HG02571 (cell line): Measurements from ENCODE around the gene NDUFA8.
"Not testable (repeated sequence)": the region's sequence is repeated elsewhere in the genome, so short reads cannot be mapped to it uniquely, and the experiment has no call there.

Experiments
- ATAC-seq: cut with Tn5 transposase; IDR thresholded peaks from one replicate; pipeline ENCODE4 v1.9.1; 2021; ENCODE audit warnings: mild to moderate bottlenecking, moderate library complexity; ENCODE audit not compliant: unreplicated experiment

Gene NDUFA8

DNA sequence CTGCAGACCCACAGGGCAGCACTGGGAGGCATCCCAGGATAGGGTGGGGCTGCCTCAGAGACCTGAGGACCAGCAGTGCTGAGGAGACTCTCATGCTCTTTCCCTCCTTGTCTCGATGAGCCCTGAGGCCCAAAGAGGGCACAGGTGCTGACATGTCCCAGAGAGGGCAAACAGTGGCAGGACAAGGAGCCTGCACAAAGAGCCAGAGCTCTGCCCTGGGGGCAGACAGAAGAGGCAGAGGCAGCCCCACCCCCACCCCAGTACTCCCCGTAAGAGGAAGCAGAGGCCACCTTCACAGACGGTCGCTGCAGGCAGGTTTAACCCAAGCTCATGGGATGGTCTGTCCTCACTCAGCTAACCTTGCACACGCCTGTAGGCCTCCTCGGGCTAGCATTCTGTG is 37.1 kb downstream of the NDUFA8 start:
- no peak for ATAC-seq

DNA sequence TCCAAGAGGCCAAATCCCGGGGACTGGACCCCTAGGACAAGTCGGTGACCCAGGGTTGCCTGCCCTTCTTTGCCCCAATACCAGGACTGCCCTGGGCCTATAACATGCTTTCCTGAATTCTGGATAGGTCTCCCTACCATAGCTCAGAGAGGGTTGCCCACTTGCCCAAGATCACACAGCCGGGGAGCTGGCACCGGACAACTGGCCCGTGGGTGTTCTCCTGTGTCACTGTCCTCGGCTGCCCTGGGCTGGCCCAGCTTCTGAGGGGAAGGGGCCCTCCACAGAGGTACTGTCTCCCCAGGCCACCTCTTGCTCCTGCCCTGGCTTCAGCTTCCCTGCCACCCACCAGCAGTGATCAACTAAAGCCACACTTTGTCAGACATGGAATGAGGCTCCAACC is 37.6 kb downstream of the NDUFA8 start:
- no peak for ATAC-seq

- ATAC-seq, result no peak
Observed at GRCh38 chr9:122121391-122121790, 38.2 kb downstream of the NDUFA8 start.

GRCh38 chr9:122120316-122121071 is 39.1 kb downstream of the NDUFA8 start:
- no peak for ATAC-seq

- ATAC-seq, result no peak
Observed at GRCh38 chr9:122119721-122120120, 39.9 kb downstream of the NDUFA8 start.

DNA sequence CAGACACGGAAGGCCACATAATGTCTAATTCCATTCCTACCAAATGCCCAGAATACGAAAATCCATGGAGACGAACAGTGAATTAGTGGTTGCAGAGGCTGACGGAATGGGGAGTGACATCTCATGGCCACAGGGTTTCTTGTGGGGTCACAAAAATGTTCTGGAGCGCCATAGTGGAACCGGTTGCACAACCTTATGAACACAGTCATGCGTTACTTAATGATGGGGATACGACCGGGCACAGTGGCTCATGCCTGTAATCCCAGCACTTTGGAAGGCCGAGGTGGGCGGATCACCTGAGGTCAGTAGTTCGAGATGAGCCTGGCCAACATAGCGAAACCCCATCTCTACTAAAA is 40.4 kb downstream of the NDUFA8 start:
- no peak for ATAC-seq

DNA sequence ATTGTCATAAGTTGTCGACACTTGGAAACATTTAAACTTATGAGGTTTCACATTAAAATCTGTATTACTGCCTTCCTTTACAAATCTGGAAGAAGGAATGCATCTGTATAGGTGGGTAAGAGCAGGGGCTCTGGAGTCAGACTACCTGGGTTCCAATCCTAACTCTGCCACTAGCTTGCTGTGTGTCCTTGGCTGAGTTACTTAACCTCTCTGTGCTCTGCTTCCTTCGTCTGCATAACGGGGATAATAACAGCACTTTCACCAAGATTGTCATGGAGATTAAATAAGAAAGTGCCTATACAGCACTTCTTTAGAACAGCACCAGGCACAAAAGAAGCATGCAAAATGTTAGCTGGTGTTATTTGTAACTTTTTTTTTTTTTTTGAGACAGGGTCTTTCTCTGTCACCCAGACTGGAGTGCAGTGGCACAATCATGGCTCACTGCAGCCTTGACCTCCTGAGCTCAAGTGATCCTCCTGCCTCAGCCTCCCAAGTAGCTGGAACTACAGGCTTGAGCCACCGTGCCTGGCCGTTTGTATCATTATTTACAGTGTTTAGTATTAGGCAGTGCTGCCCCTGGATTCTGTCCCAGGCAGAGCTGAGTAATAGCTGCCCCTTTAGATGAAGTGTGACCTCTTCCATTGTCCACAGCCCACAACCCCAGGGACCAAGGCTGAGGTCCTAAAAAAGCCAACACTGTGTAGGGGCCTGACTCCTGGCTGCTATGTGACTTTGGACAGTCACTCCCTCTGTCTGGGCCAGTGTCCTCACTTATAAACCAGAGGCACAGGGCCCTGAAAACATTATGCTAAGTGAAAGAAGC is 41.0 kb downstream of the NDUFA8 start:
- ATAC-seq, result no peak

DNA sequence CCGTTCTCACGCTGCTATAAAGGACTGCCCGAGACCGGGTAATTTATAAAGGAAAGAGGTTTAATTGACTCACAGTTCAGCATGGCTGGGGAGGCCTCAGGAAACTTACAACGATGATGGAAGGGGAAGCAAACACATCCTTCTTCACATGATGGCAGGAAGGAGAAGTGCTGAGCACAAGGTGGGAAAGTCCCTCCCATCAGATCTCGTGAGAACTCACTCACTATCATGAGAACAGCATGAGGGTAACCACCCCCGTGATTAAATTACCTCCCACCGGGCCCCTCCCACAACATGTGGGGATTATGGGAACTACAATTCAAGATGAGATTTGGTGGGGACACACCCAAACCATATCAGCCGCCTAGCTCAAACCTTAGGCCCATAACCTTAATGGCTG is 42.3 kb downstream of the NDUFA8 start:
- not testable (repeated sequence) for ATAC-seq

DNA sequence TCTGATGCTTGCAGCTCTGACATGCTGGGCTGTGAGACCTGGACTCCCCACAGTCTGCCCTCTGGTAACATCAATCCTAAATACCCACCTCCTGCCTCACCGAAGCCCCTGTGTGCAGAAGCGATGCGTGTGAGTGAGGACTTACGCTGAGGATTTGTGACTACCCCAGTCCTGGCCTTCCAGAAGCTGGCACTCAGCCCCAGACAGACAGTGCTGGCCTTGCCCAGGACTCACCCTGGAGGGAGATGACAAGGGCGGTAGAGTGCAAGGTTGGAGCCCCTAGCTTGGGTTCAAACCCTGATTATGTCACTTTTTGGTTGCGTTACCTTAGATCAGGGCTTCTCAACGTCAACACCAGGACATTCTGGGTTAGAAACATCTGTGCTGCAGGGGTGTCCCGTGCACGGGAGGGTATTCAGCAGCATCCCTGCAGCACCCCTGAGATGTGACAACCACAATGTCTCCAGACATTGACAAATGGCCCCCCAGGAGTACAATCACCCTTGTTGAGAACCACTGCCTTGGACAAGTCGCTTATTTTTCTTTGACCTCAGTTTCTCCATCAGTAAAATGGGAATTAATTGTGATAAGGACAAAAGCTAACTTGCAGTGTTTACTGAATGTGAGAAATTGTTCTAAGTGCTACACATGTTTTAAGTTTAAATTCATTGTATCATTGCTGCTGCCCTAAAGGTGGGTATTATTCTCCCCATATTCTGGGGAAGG is 43.0 kb downstream of the NDUFA8 start:
- no peak for ATAC-seq

DNA sequence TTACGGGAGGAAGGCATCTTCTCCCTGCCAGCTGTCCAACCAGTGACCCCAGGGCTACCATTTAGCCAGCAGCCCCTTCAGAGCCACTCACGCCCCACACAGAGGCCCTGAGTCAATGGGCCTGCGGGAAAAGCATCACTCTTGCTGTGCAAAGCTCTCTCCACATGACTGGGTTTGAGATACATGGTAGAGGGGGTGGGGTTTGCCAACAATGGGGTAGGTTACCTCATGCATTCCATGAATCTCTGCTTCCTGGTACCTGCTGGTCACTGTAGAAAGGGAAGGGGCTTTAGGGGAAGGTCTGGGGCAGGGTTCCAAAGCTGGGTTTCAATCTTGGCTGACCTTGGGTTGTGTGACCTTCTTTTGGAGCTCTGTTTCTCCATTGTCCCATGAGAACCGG is 43.5 kb downstream of the NDUFA8 start:
- ATAC-seq, result no peak

- no peak for ATAC-seq
Observed at GRCh38 chr9:122115176-122116035, 44.2 kb downstream of the NDUFA8 start.

DNA sequence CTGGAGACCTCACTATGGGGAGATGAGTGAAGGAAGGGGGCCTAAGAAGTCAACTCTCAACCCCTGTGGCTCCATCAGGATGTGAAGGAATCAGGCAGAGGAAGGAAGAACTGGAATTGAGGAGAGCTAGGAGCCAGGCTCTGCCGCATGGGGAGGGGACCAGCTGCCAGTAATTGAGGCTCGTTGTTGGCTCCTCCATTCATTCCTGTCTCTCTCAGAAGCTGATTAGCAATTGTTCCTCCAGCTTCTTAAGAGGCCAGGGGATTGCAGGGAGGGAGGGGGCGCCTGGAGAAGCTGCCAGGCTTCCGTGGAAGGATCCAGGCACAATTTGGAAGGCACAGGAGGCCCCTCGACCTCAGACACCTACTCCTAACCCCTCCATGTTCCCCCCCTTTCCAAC is 46.0 kb downstream of the NDUFA8 start:
- ATAC-seq, result no peak

- ATAC-seq, result no peak
Observed at GRCh38 chr9:122112238-122112637, 47.3 kb downstream of the NDUFA8 start.

DNA sequence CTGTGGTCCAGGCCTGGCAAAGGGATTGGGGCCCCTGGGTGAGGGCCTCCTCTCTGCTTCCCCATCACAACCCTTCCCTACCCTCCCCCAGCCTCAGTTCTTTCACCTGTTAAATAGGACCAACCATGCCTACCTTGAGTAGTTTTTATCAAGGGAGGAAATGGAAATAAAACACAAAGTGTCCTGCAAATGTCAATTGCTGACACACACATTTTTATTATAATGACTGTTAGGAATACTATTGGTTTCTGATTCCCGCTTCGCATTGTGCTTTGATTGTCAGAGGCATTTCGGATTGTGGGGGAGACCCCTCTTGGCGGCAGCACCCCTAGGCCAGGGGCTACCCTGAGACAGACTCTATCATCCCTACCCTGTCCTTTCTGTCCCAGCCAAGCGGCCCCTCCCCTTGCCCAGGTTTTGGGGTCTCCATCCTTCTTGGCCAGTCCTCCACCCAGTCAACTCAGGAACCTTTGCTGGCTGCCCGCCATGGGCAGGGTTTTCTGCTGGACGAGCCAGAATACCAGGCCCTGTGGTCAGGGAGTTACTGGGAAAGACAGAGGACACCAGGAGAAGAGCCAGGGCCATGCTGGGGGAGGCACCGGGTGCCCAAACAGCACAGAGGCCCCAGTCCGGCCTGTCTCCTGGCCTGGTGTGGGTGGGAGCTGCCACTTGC is 48.0 kb downstream of the NDUFA8 start:
- ATAC-seq, result no peak

DNA sequence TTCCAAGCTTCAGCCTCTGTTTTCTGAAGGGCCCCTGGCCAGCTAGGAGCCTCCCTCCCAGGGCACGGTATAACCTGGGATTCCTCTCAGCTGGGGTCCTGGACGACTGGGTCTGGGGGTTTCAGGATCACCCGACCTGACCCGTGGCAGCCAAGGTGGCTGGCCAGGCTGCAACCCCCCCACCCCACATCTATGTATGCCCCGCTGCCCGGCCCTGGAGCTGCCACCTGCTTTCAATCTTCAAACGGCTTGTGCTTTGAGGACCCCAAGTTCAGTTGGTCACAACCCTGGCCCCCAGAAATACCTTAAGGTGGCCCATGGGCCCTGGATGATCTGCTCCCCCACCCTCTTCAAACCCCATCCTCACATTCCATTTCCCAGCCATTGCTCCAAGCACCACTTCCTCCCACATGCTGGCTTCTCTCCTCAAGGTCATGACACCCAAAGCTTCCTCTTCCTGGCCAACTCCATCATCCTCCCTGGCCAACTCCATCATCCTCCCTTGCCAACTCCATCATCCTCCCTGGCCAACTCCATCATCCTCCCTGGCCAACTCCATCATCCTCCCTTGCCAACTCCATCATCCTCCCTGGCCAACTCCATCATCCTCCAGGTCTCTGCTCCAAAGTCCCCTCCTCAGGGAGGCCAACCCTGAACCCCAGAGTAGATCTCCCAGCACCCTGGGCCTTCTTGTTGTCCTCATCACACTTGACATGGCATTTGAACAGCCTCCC is 49.3 kb downstream of the NDUFA8 start:
- ATAC-seq, result no peak

- ATAC-seq, result no peak
Observed at GRCh38 chr9:122109035-122109813, 50.4 kb downstream of the NDUFA8 start.

GRCh38 chr9:122107291-122107805 is 52.2 kb downstream of the NDUFA8 start:
- ATAC-seq, result no peak

GRCh38 chr9:122106576-122106975 is 53.0 kb downstream of the NDUFA8 start:
- no peak for ATAC-seq

DNA sequence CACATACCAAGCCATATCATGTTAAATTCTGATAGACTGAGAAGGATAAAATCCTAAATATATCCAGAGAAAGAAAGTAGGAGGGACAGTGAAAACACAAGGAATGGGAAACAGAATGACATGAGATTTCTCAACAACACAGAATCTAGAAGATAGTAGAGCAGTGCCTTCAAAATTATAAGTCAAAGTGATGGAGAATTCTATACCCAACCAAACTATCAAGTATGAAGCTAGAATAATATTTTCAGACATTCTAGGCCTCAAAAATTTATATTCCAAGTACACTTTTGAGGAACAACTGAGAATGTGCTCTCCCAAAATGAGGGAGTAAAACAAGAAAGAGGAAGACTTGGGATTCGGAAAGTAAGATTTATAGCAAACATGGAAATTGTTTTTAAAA is 55.6 kb downstream of the NDUFA8 start:
- ATAC-seq, result no peak
